IMR-90 (cell line): ENCODE measurements around the gene UNC5B. TPM values are rescaled to one million over a fixed set of nuclear protein-coding genes. Genes with fewer than 3 reads are reported as not detected.

ENCODE experiments used
- ATAC-seq: fragments of 200-7000 bp; cut with Tn5 transposase; 2 replicates; pipeline ENCODE4 v1.9.1; 2020; ENCODE audit warnings: low read depth, mild to moderate bottlenecking, moderate library complexity
- BruUV-seq: library from RNA; stranded (reverse); fragments of 400-500 nt; replicated peaks from 2 replicates; lab custom pipeline; 2021; lab: Mats Ljungman, UMichigan
- CTCF ChIA-PET: fragments of 300-600 bp; formaldehyde crosslinking; extraction: SDS; loops from one replicate; lab custom pipeline; 2021; ENCODE audit warnings: antibody characterized with exemption; lab: Yijun Ruan, JAX
- POLR2A ChIA-PET: fragments of 300-600 bp; sonication (Branson Sonifier 250); formaldehyde crosslinking; loops from one replicate; lab custom pipeline; 2022; ENCODE audit warnings: antibody characterized with exemption; ENCODE audit not compliant: unreplicated experiment; lab: Charles Lee
- DNase-seq: peaks from one replicate; pipeline ENCODE4 v3.0.0; 2013
- H2AFZ ChIP-seq: replicated peaks from 2 replicates; pipeline ENCODE3; 2013; ENCODE audit warnings: low read length, mild to moderate bottlenecking; ENCODE audit not compliant: poor library complexity
- H2AK5ac ChIP-seq: 2 replicates; pipeline ENCODE4 v1.6.1; 2013; ENCODE audit warnings: low read depth, low read length, inconsistent platforms
- H2AK9ac ChIP-seq: replicated peaks from 2 replicates; pipeline ENCODE3; 2013; ENCODE audit warnings: mild to moderate bottlenecking, low read depth, low read length, moderate library complexity; ENCODE audit not compliant: poor library complexity
- H2BK120ac ChIP-seq: 2 replicates; pipeline ENCODE4 v1.6.1; 2013; ENCODE audit warnings: low read depth, low read length, inconsistent platforms
- H2BK15ac ChIP-seq: 3 replicates; pipeline ENCODE4 v1.6.1; 2013; ENCODE audit warnings: low read depth, low read length, inconsistent platforms
- H2BK20ac ChIP-seq: 2 replicates; pipeline ENCODE4 v1.6.1; 2013; ENCODE audit warnings: low read depth, mild to moderate bottlenecking, inconsistent platforms, low read length, moderate library complexity
- H2BK5ac ChIP-seq: 2 replicates; pipeline ENCODE4 v1.6.1; 2013; ENCODE audit warnings: mild to moderate bottlenecking, low read depth, low read length, inconsistent platforms; ENCODE audit not compliant: poor library complexity, severe bottlenecking
- H3K14ac ChIP-seq: replicated peaks from 2 replicates; pipeline ENCODE4 v1.6.1; 2013; ENCODE audit warnings: low read depth, low read length, inconsistent platforms
- H3K18ac ChIP-seq: 2 replicates; pipeline ENCODE4 v1.6.1; 2013; ENCODE audit warnings: low read depth, low read length, control low read depth
- H3K23ac ChIP-seq: 2 replicates; pipeline ENCODE4 v1.6.1; 2013; ENCODE audit warnings: low read depth, low read length, inconsistent platforms
- H3K27ac ChIP-seq: 2 replicates; pipeline ENCODE4 v1.5.1; 2013; ENCODE audit warnings: mild to moderate bottlenecking, control low read depth, low read length; ENCODE audit not compliant: insufficient read depth
- H3K27me3 ChIP-seq: 2 replicates; pipeline ENCODE4 v1.6.1; 2013; ENCODE audit warnings: low read length; ENCODE audit not compliant: control insufficient read depth, insufficient read depth
- H3K36me3 ChIP-seq: 2 replicates; pipeline ENCODE4 v1.6.1; 2013; ENCODE audit warnings: low read length, mixed read lengths; ENCODE audit not compliant: control insufficient read depth, insufficient read depth
- H3K4ac ChIP-seq: 2 replicates; pipeline ENCODE4 v1.6.1; 2013; ENCODE audit warnings: low read depth, low read length, inconsistent platforms
- H3K4me1 ChIP-seq: 2 replicates; pipeline ENCODE4 v1.6.1; 2013; ENCODE audit warnings: low read length, mixed read lengths; ENCODE audit not compliant: control insufficient read depth, insufficient read depth
- H3K4me2 ChIP-seq: 2 replicates; pipeline ENCODE4 v1.6.1; 2013; ENCODE audit warnings: low read depth, mild to moderate bottlenecking, control low read depth, low read length, moderate library complexity
- H3K4me3 ChIP-seq: 2 replicates; pipeline ENCODE4 v1.5.1; 2013; ENCODE audit warnings: low read depth, mild to moderate bottlenecking, control low read depth, low read length, moderate library complexity; ENCODE audit not compliant: insufficient read depth
- H3K56ac ChIP-seq: 2 replicates; pipeline ENCODE4 v1.6.1; 2013; ENCODE audit warnings: low read length, inconsistent platforms; ENCODE audit not compliant: insufficient read depth; ENCODE audit errors: extremely low read depth
- H3K79me1 ChIP-seq, 2 experiments: 2 replicates each; pipeline ENCODE4 v1.6.1; 2013; ENCODE audit warnings: low read length in 2 of 2, inconsistent platforms in 1 of 2, low read depth in 1 of 2
- H3K9ac ChIP-seq: 2 replicates; pipeline ENCODE4 v1.6.1; 2013; ENCODE audit warnings: low read depth, low read length, control low read depth
- H3K9me1 ChIP-seq: 2 replicates; pipeline ENCODE4 v1.6.1; 2013; ENCODE audit warnings: low read length, inconsistent platforms; ENCODE audit not compliant: insufficient read depth
- H3K9me3 ChIP-seq: 2 replicates; pipeline ENCODE4 v1.6.1; 2013; ENCODE audit warnings: low read length; ENCODE audit not compliant: control insufficient read depth, insufficient read depth
- H4K20me1 ChIP-seq: 2 replicates; pipeline ENCODE4 v1.6.1; 2013; ENCODE audit warnings: low read length, inconsistent platforms; ENCODE audit not compliant: insufficient read depth
- H4K5ac ChIP-seq: 2 replicates; pipeline ENCODE4 v1.6.1; 2013; ENCODE audit warnings: mild to moderate bottlenecking, low read depth, low read length, control low read depth
- H4K8ac ChIP-seq, 2 experiments: 2 replicates each; pipeline ENCODE4 v1.6.1; 2013; ENCODE audit warnings: low read depth in 2 of 2, low read length in 2 of 2, control low read depth in 1 of 2, inconsistent platforms in 1 of 2
- H4K91ac ChIP-seq: 2 replicates; pipeline ENCODE4 v1.6.1; 2013; ENCODE audit warnings: low read depth, low read length, inconsistent platforms; ENCODE audit not compliant: insufficient read depth
- BHLHE40 ChIP-seq: fragments of 150-350 bp; IDR thresholded peaks from 2 replicates; pipeline ENCODE4 v1.6.1; 2016; ENCODE audit warnings: mild to moderate bottlenecking, low read depth, low read length
- CEBPB ChIP-seq: IDR thresholded peaks from 2 replicates; pipeline ENCODE4 v1.6.1; 2012; ENCODE audit warnings: low read depth, low read length, improper control_type of control experiment
- CHD1 ChIP-seq: IDR thresholded peaks from 2 replicates; pipeline ENCODE4 v1.6.1; 2012; ENCODE audit warnings: low read depth, low read length, improper control_type of control experiment
- MAFK ChIP-seq: IDR thresholded peaks from 2 replicates; pipeline ENCODE4 v1.6.1; 2012; ENCODE audit warnings: low read depth, low read length, improper control_type of control experiment
- MAZ ChIP-seq: IDR thresholded peaks from 2 replicates; pipeline ENCODE4 v1.6.1; 2012; ENCODE audit warnings: low read depth, mild to moderate bottlenecking, low read length, improper control_type of control experiment, moderate library complexity, borderline replicate concordance
- NFE2L2 ChIP-seq: fragments of 150-350 bp; IDR thresholded peaks from 2 replicates; pipeline ENCODE4 v1.6.1; 2016; ENCODE audit warnings: low read depth, mild to moderate bottlenecking, low read length
- POLR2A ChIP-seq: IDR thresholded peaks from 2 replicates; pipeline ENCODE4 v1.6.1; 2012; ENCODE audit warnings: mild to moderate bottlenecking, low read depth, low read length
- RFX5 ChIP-seq: IDR thresholded peaks from 2 replicates; pipeline ENCODE4 v1.8.0; 2012; ENCODE audit warnings: low read depth, mild to moderate bottlenecking, low read length, moderate library complexity
- SMC3 ChIP-seq: fragments of 150-350 bp; IDR thresholded peaks from 2 replicates; pipeline ENCODE4 v1.6.1; 2016; ENCODE audit warnings: low read depth, mild to moderate bottlenecking, antibody characterized with exemption, low read length, moderate library complexity
- whole genome bisulfite sequencing, 2 experiments: methylation state at CpG; one replicate each; pipeline versions ENCODE4 v1.1.5 to v1.1.7; 2013; ENCODE audit warnings: missing lambda C conversion rate in 2 of 2; ENCODE audit not compliant: insufficient read length in 1 of 2; ENCODE audit errors: extremely low coverage in 2 of 2; 5-methylcytosine and 5-hydroxymethylcytosine counted together
- dilution Hi-C: fragments of 300-500 bp; cut with HindIII; formaldehyde crosslinking; loops from one replicate; pipeline ENCODE4 v1.14.3; 2018; ENCODE audit warnings: low sequenced_read_pairs; ENCODE audit not compliant: unreplicated experiment
- in situ Hi-C: fragments of 300-500 bp; cut with MboI; formaldehyde crosslinking; loops from 3 replicates; pipeline ENCODE4 v1.14.3; 2019; ENCODE audit warnings: low sequenced_read_pairs, inconsistent platforms, mixed read lengths
- intact Hi-C: fragments of 100-400 bp; cut with micrococcal nuclease; formaldehyde crosslinking; loops from 2 replicates; pipeline ENCODE4 v1.10.0; 2022
- polyA plus RNA-seq, 3 experiments: library from polyadenylated mRNA; depleted of rRNA; stranded (reverse); fragments of >200 nt; gene quantifications; 2 replicates each; pipeline ENCODE4 v1.2.3, GENCODE V29; 2012; ENCODE audit warnings: low replicate concordance in 1 of 3
- total RNA-seq: library from RNA; depleted of rRNA; stranded (reverse); fragments of >200 nt; gene quantifications from 2 replicates; pipeline ENCODE4 v1.2.3, GENCODE V29; 2012
- TF ChIP-seq, protein P1 (sequence below): fragments of 150-350 bp; IDR thresholded peaks from 2 replicates; pipeline ENCODE4 v1.6.1; 2017; ENCODE audit warnings: mild to moderate bottlenecking, antibody characterized with exemption, low read length, low read depth
- TF ChIP-seq, protein P2 (sequence below): fragments of 150-350 bp; IDR thresholded peaks from 2 replicates; pipeline ENCODE4 v1.6.1; 2016; ENCODE audit warnings: low read depth, mild to moderate bottlenecking, low read length, moderate library complexity, borderline replicate concordance
- TF ChIP-seq, protein P3 (sequence below): conservative IDR thresholded peaks from 2 replicates; pipeline ENCODE4 v1.5.1; 2012; ENCODE audit warnings: mild to moderate bottlenecking, low read depth, low read length, improper control_type of control experiment

The UNC5B gene
- total and polyA plus RNA-seq, 2 of the 4 experiments (the other 2 are of a cell fraction) = 1.6 to 4.2 TPM

DNA sequence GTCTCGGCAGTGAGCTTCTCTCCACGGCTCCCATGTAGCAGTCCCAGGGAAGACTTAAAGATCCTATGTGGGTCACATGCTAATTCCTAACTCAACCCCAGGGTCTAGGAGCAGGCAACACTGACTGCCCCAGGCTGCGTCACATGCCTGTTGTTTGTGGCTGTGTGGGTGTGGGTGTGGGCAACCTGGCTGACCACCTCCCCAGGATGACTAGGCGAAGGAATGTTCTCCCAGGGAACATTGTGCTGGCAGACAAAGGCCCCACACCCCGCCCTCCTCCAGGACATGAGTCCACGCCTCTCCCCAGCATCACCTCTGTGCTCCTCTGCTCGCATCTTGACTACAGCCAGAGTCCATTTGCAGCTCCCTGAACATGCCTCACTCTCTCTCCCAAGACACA, 137.0 kb downstream of the UNC5B start:
- Histone ChIP-seq H3K36me3 (no peaks in the 10 kb centered on the region), H3K18ac (no peak overlapping the region), H3K79me1 (no peaks in the 10 kb centered on the region), H3K4me3 (no peak overlapping the region), H3K4me1 (no peaks in the 10 kb centered on the region), H3K14ac (no peak overlapping the region), H3K9me1 (no peaks in the 10 kb centered on the region), H2BK120ac (no peak overlapping the region), H3K4ac (no peak overlapping the region), H4K5ac (no peak overlapping the region), H3K27ac (no peak overlapping the region), H3K9ac (no peak overlapping the region), H3K56ac (no peak overlapping the region), H3K4me2 (no peak overlapping the region), H2AK9ac (no peak overlapping the region), H2AFZ (no peak overlapping the region), H4K91ac (no peak overlapping the region), H3K27me3 (peaks cover 19% of the 10 kb centered on the region; the same call in 1 of the 2 replicates), H4K20me1 (no peaks in the 10 kb centered on the region), H4K8ac (no peak overlapping the region), H2BK15ac (no peak overlapping the region), H2BK5ac (no peak overlapping the region), H2BK20ac (no peak overlapping the region), H3K23ac (no peak overlapping the region), H2AK5ac (no peak overlapping the region), H3K9me3 (no peaks in the 10 kb centered on the region)
- dilution Hi-C loops = no loop called here
- no peak for ATAC-seq
- DNase-seq = no peak
- 80% methylated on average over 1 of the region's 7 CpGs; no CpG with 5 or more reads in 1 of the 2 experiments for WGBS, 2 experiments
- ChIA-PET POLR2A (no interaction called here), CTCF (no interaction called here)
- no TSS peak for BruUV-seq
- in situ Hi-C loops = no loop called here
- TF ChIP-seq, protein P1, sequence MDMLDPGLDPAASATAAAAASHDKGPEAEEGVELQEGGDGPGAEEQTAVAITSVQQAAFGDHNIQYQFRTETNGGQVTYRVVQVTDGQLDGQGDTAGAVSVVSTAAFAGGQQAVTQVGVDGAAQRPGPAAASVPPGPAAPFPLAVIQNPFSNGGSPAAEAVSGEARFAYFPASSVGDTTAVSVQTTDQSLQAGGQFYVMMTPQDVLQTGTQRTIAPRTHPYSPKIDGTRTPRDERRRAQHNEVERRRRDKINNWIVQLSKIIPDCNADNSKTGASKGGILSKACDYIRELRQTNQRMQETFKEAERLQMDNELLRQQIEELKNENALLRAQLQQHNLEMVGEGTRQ = no peak
- TF ChIP-seq MAFK (no peak), RFX5 (no peak), POLR2A (no peak), MAZ (no peak), CEBPB (no peak), BHLHE40 (no peak), CHD1 (no peak), SMC3 (no peak), NFE2L2 (no peak)
- TF ChIP-seq, protein P2, sequence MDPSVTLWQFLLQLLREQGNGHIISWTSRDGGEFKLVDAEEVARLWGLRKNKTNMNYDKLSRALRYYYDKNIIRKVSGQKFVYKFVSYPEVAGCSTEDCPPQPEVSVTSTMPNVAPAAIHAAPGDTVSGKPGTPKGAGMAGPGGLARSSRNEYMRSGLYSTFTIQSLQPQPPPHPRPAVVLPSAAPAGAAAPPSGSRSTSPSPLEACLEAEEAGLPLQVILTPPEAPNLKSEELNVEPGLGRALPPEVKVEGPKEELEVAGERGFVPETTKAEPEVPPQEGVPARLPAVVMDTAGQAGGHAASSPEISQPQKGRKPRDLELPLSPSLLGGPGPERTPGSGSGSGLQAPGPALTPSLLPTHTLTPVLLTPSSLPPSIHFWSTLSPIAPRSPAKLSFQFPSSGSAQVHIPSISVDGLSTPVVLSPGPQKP = no peak
- TF ChIP-seq, protein P3, sequence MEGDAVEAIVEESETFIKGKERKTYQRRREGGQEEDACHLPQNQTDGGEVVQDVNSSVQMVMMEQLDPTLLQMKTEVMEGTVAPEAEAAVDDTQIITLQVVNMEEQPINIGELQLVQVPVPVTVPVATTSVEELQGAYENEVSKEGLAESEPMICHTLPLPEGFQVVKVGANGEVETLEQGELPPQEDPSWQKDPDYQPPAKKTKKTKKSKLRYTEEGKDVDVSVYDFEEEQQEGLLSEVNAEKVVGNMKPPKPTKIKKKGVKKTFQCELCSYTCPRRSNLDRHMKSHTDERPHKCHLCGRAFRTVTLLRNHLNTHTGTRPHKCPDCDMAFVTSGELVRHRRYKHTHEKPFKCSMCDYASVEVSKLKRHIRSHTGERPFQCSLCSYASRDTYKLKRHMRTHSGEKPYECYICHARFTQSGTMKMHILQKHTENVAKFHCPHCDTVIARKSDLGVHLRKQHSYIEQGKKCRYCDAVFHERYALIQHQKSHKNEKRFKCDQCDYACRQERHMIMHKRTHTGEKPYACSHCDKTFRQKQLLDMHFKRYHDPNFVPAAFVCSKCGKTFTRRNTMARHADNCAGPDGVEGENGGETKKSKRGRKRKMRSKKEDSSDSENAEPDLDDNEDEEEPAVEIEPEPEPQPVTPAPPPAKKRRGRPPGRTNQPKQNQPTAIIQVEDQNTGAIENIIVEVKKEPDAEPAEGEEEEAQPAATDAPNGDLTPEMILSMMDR = no peak
- intact Hi-C loops = no loop called here
